A549 (cell line): Measurements from ENCODE around the gene ZBTB20. TPM values are rescaled to one million over a fixed set of nuclear protein-coding genes. Genes with fewer than 3 reads are reported as not detected.

Experiments used
- ATAC-seq, 2 experiments: fragments of 200-7000 bp in 1 of 2; fragments of >200 bp in 1 of 2; cut with Nextera tagmentation in 1 of 2; cut with Tn5 transposase in 1 of 2; 3 replicates each; pipeline versions ENCODE4 v1.8.0 to v1.9.1; 2018 to 2020; ENCODE audit warnings: mild to moderate bottlenecking in 1 of 2, moderate library complexity in 1 of 2
- CTCF ChIA-PET: fragments of 300-600 bp; sonication (Branson Sonifier 250); formaldehyde crosslinking; extraction: SDS; loops from one replicate; lab custom pipeline; 2021; ENCODE audit warnings: antibody characterized with exemption, inconsistent platforms; lab: Yijun Ruan, JAX
- POLR2A ChIA-PET: fragments of 350-600 bp; formaldehyde crosslinking; extraction: SDS; loops from one replicate; lab custom pipeline; 2021; ENCODE audit warnings: antibody characterized with exemption, inconsistent platforms; lab: Yijun Ruan, JAX
- DNase-seq, 2 experiments: peaks; one replicate each; pipeline versions ENCODE4 v3.0.0 to v3.0.0-alpha.2; 2011 to 2016; ENCODE audit warnings: low read depth in 1 of 2, low spot score in 1 of 2
- FAIRE-seq: peaks from 2 replicates; lab custom pipeline; 2011; peaks lifted over from hg19 to GRCh38; lab: Jason Lieb, UNC
- H3K27ac ChIP-seq, 2 experiments: fragments of >200 bp; sonication (Bioruptor Twin); formaldehyde crosslinking; 3 replicates each; pipeline ENCODE4 v1.5.1; 2016 to 2017
- H3K4me1 ChIP-seq: fragments of >200 bp; sonication (Bioruptor Twin); formaldehyde crosslinking; 3 replicates; pipeline ENCODE4 v1.6.1; 2016
- H3K4me2 ChIP-seq: fragments of >200 bp; sonication (Bioruptor Twin); formaldehyde crosslinking; 3 replicates; pipeline ENCODE4 v1.6.1; 2016
- H3K4me3 ChIP-seq: fragments of >200 bp; sonication (Bioruptor Twin); formaldehyde crosslinking; 3 replicates; pipeline ENCODE4 v1.5.1; 2016
- H3K9me3 ChIP-seq: fragments of >200 bp; sonication (Bioruptor Twin); formaldehyde crosslinking; 3 replicates; pipeline ENCODE4 v1.6.1; 2016
- CBX8 ChIP-seq: fragments of 200-600 bp; sonication (generic); IDR thresholded peaks from 2 replicates; pipeline ENCODE4 v1.6.1; 2016
- CEBPB ChIP-seq, 2 experiments: fragments of >200 bp in 1 of 2; sonication (Bioruptor Twin) in 1 of 2; formaldehyde crosslinking in 1 of 2; IDR thresholded peaks; 2 replicates each; pipeline ENCODE4 v1.6.1; 2012 to 2016
- CHD2 ChIP-seq: fragments of 150-350 bp; IDR thresholded peaks from 2 replicates; pipeline ENCODE4 v1.6.1; 2014; ENCODE audit warnings: low read length; ENCODE audit not compliant: partially characterized antibody
- CHD4 ChIP-seq: fragments of 200-600 bp; sonication (generic); IDR thresholded peaks from 2 replicates; pipeline ENCODE4 v1.6.1; 2016; ENCODE audit warnings: antibody characterized with exemption, mild to moderate bottlenecking, borderline replicate concordance
- EHF ChIP-seq: fragments of 250-450 bp; sonication (Bioruptor Pico); IDR thresholded peaks from 2 replicates; pipeline ENCODE4 v1.5.0; 2020; ENCODE audit warnings: mild to moderate bottlenecking
- EHMT2 ChIP-seq: fragments of 200-600 bp; sonication (generic); IDR thresholded peaks from 2 replicates; pipeline ENCODE4 v1.6.1; 2016; ENCODE audit warnings: antibody characterized with exemption, low read depth, mild to moderate bottlenecking, moderate library complexity
- ESRRA ChIP-seq: fragments of 150-350 bp; IDR thresholded peaks from 2 replicates; pipeline ENCODE4 v1.6.1; 2014; ENCODE audit warnings: mild to moderate bottlenecking, low read length, borderline replicate concordance
- FOSB ChIP-seq: fragments of 250-450 bp; sonication (Bioruptor Pico); IDR thresholded peaks from 2 replicates; pipeline ENCODE4 v1.5.0; 2020; ENCODE audit warnings: mild to moderate bottlenecking, moderate library complexity
- HEYL ChIP-seq: fragments of 250-450 bp; sonication (Bioruptor Pico); IDR thresholded peaks from 2 replicates; pipeline ENCODE4 v1.8.0; 2021; ENCODE audit warnings: mild to moderate bottlenecking, moderate library complexity
- HOXA7 ChIP-seq: fragments of 250-450 bp; sonication (Bioruptor Pico); IDR thresholded peaks from 2 replicates; pipeline ENCODE4 v1.5.0; 2020; ENCODE audit warnings: mild to moderate bottlenecking, moderate library complexity
- KDM1A ChIP-seq: fragments of 200-600 bp; sonication (generic); IDR thresholded peaks from 2 replicates; pipeline ENCODE4 v1.6.1; 2016; ENCODE audit warnings: low read depth, mild to moderate bottlenecking
- KDM5A ChIP-seq: fragments of 200-600 bp; sonication (generic); IDR thresholded peaks from 2 replicates; pipeline ENCODE4 v1.6.1; 2016; ENCODE audit warnings: antibody characterized with exemption, mild to moderate bottlenecking
- MAFK ChIP-seq: fragments of 450-650 bp; IDR thresholded peaks from 2 replicates; pipeline ENCODE4 v1.6.1; 2014; ENCODE audit not compliant: partially characterized antibody
- MAZ ChIP-seq: fragments of 150-350 bp; IDR thresholded peaks from 2 replicates; pipeline ENCODE4 v1.6.1; 2014; ENCODE audit warnings: antibody characterized with exemption, low read depth, low read length, borderline replicate concordance
- NR3C1 ChIP-seq: fragments of >200 bp; sonication (Bioruptor Twin); formaldehyde crosslinking; IDR thresholded peaks from 3 replicates; pipeline ENCODE4 v1.6.1; 2017
- POLR2A ChIP-seq: IDR thresholded peaks from 2 replicates; pipeline ENCODE4 v1.6.1; 2012; ENCODE audit warnings: mild to moderate bottlenecking, low read length
- RCOR1 ChIP-seq: fragments of 150-350 bp; IDR thresholded peaks from 2 replicates; pipeline ENCODE4 v1.6.1; 2014; ENCODE audit warnings: antibody characterized with exemption, low read length, low read depth
- RNF2 ChIP-seq: fragments of 200-600 bp; sonication (generic); IDR thresholded peaks from 2 replicates; pipeline ENCODE4 v1.6.1; 2016; ENCODE audit warnings: low read depth, mild to moderate bottlenecking, antibody characterized with exemption, moderate library complexity, borderline replicate concordance
- SMC3 ChIP-seq: fragments of >200 bp; sonication (Bioruptor Twin); formaldehyde crosslinking; IDR thresholded peaks from 3 replicates; pipeline ENCODE4 v1.6.1; 2018; ENCODE audit warnings: inconsistent platforms
- TP53 ChIP-seq: fragments of 250-450 bp; sonication (Bioruptor Pico); IDR thresholded peaks from 2 replicates; pipeline ENCODE4 v1.5.0; 2021; ENCODE audit warnings: mild to moderate bottlenecking, moderate library complexity
- ZC3H11A ChIP-seq: fragments of 450-650 bp; IDR thresholded peaks from 2 replicates; pipeline ENCODE4 v1.6.1; 2014; ENCODE audit warnings: antibody characterized with exemption, mild to moderate bottlenecking
- ZFP36 ChIP-seq: fragments of 450-650 bp; IDR thresholded peaks from 2 replicates; pipeline ENCODE4 v1.6.1; 2014; ENCODE audit warnings: borderline replicate concordance; ENCODE audit not compliant: partially characterized antibody
- WGBS: methylation state at CpG from one replicate; pipeline ENCODE4 v1.1.6; 2017; ENCODE audit errors: missing lambda C conversion rate; 5-methylcytosine and 5-hydroxymethylcytosine counted together
- polyA plus RNA-seq, 4 experiments: library from polyadenylated mRNA; depleted of rRNA in 3 of 4; stranded (reverse); fragments of >200 nt; fragmentation: RNase III in 1 of 4; extraction: RNeasy Plus Mini Kit Qiagen cat#74134 plus additional on column Dnase treatment in 1 of 4; gene quantifications; 2 replicates in 3 of 4; 3 replicates in 1 of 4; pipeline ENCODE4 v1.2.3, GENCODE V29; 2011 to 2017
- TF ChIP-seq, protein P1 (sequence below): IDR thresholded peaks from 2 replicates; pipeline ENCODE4 v1.6.1; 2012; ENCODE audit warnings: low read depth, borderline replicate concordance
- TF ChIP-seq, protein P2 (sequence below): fragments of 250-450 bp; sonication (Bioruptor Pico); IDR thresholded peaks from 2 replicates; pipeline ENCODE4 v1.5.0; 2021; ENCODE audit warnings: mild to moderate bottlenecking, moderate library complexity, borderline replicate concordance
- TF ChIP-seq, protein P3 (sequence below): fragments of 150-350 bp; IDR thresholded peaks from 2 replicates; pipeline ENCODE4 v1.6.1; 2014; ENCODE audit warnings: low read depth, mild to moderate bottlenecking, low read length
- TF ChIP-seq, protein P4 (sequence below): IDR thresholded peaks from 2 replicates; pipeline ENCODE4 v1.6.1; 2012
- TF ChIP-seq, protein P5 (sequence below): fragments of >200 bp; sonication (Bioruptor Twin); formaldehyde crosslinking; IDR thresholded peaks from 2 replicates; pipeline ENCODE4 v1.6.1; 2016
- TF ChIP-seq, protein P6 (sequence below): IDR thresholded peaks from 2 replicates; pipeline ENCODE4 v1.6.1; 2012
- TF ChIP-seq, protein P7 (sequence below): fragments of >200 bp; sonication (Bioruptor Twin); formaldehyde crosslinking; IDR thresholded peaks from 3 replicates; pipeline ENCODE4 v1.5.1; 2016

The ZBTB20 gene
- polyA plus RNA-seq, 2 of the 4 experiments (the other 2 are of a cell fraction) = 0.85 to 5.0 TPM

DNA sequence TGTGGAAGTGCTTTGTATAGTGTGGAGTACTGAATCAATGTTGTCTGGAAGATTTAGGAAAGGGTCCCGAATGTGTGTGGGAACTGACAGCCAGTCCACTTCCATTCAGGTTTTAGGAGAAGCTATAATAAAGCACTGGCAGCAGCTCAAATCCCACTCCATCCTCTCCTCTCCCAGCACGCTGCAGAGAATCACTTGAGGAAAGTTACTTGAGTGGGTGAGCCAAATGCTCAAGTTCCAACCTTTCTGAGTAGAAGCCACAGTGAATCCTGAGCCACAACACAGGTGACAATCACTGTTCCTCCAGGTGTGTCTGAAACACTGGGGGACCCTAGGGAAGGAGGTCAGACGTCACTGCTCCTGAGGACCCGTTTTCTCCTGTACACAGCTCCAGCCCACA lies 746.7 kb downstream of the ZBTB20 start:
- no peak for ATAC-seq
- Histone ChIP-seq H3K9me3 (no peaks in the 10 kb centered on the region), H3K27ac (no peak overlapping the region), H3K4me3 (no peak overlapping the region), H3K4me2 (no peak overlapping the region), H3K4me1 (no peaks in the 10 kb centered on the region)
- POLR2A ChIA-PET = interaction anchor here (1.1 kb wide), 1 partner anchor 9 kb away, joined by 3 read pairs; no protein-coding TSS in a partner anchor
- TF ChIP-seq RCOR1 (no peak), POLR2A (no peak), HEYL (CRISPR knock-in tag) (no peak), MAFK (no peak), EHMT2 (no peak), KDM1A (no peak), SMC3 (no peak), MAZ (no peak), CHD2 (no peak), ZFP36 (no peak)
- TF ChIP-seq, protein P1, sequence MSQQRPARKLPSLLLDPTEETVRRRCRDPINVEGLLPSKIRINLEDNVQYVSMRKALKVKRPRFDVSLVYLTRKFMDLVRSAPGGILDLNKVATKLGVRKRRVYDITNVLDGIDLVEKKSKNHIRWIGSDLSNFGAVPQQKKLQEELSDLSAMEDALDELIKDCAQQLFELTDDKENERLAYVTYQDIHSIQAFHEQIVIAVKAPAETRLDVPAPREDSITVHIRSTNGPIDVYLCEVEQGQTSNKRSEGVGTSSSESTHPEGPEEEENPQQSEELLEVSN = no peak
- TF ChIP-seq, protein P2, sequence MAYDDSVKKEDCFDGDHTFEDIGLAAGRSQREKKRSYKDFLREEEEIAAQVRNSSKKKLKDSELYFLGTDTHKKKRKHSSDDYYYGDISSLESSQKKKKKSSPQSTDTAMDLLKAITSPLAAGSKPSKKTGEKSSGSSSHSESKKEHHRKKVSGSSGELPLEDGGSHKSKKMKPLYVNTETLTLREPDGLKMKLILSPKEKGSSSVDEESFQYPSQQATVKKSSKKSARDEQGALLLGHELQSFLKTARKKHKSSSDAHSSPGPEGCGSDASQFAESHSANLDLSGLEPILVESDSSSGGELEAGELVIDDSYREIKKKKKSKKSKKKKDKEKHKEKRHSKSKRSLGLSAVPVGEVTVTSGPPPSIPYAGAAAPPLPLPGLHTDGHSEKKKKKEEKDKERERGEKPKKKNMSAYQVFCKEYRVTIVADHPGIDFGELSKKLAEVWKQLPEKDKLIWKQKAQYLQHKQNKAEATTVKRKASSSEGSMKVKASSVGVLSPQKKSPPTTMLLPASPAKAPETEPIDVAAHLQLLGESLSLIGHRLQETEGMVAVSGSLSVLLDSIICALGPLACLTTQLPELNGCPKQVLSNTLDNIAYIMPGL = no peak
- TF ChIP-seq, protein P3, sequence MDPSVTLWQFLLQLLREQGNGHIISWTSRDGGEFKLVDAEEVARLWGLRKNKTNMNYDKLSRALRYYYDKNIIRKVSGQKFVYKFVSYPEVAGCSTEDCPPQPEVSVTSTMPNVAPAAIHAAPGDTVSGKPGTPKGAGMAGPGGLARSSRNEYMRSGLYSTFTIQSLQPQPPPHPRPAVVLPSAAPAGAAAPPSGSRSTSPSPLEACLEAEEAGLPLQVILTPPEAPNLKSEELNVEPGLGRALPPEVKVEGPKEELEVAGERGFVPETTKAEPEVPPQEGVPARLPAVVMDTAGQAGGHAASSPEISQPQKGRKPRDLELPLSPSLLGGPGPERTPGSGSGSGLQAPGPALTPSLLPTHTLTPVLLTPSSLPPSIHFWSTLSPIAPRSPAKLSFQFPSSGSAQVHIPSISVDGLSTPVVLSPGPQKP = no peak
- no peak for FAIRE-seq
- 93% methylated on average over 4 of the region's 4 CpGs for WGBS
- CTCF ChIA-PET = interaction anchor here (1.4 to 9.8 kb wide), 5 partner anchors 14 to 53 kb away, joined by 3 to 61 read pairs (median 10); no protein-coding TSS in a partner anchor
- no peak for DNase-seq

DNA sequence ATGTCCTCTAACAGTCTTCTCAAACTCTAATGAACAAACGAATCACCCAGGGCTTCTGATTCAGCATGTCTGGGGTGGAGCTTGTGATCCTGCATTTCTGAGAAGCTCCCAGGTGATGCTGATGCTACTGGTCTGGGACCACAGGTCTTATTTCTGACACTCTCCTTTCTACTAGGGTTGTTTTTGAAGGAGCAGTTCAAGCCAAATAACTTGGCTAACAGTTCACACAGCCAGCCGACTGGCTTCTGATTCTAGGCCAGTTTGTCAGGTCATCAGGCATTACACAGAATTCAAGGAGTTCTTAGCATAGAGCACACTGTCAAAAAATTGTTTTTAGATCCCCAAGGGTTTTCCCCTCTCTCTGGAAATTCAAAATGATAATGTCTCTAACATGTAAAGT lies 752.5 kb downstream of the ZBTB20 start:
- no peak for FAIRE-seq
- ChIA-PET CTCF (interaction anchor here (0.9 to 9.8 kb wide), 3 partner anchors 11 to 32 kb away, joined by 3 to 61 read pairs (median 3); no protein-coding TSS in a partner anchor), POLR2A (no interaction called here)
- 81% methylated on average over 2 of the region's 2 CpGs for WGBS
- Histone ChIP-seq H3K27ac (no peak overlapping the region), H3K4me3 (no peak overlapping the region), H3K4me2 (no peak overlapping the region), H3K4me1 (no peaks in the 10 kb centered on the region), H3K9me3 (no peaks in the 10 kb centered on the region)
- no peak for TF ChIP-seq ESRRA
- no peak for TF ChIP-seq ZC3H11A
- TF ChIP-seq EHF (CRISPR knock-in tag) = no peak
- no peak for TF ChIP-seq HOXA7 (CRISPR knock-in tag)
- TF ChIP-seq, protein P4, sequence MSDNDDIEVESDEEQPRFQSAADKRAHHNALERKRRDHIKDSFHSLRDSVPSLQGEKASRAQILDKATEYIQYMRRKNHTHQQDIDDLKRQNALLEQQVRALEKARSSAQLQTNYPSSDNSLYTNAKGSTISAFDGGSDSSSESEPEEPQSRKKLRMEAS = no peak
- no peak for TF ChIP-seq TP53
- no peak for TF ChIP-seq RNF2
- TF ChIP-seq, protein P5, sequence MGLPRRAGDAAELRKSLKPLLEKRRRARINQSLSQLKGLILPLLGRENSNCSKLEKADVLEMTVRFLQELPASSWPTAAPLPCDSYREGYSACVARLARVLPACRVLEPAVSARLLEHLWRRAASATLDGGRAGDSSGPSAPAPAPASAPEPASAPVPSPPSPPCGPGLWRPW = no peak
- no peak for TF ChIP-seq CEBPB (IDR thresholded peaks at IDR 0.05)
- TF ChIP-seq CBX8 = no peak
- TF ChIP-seq, protein P2 = no peak
- no peak for TF ChIP-seq MAZ
- no peak for TF ChIP-seq NR3C1
- no peak for TF ChIP-seq KDM1A
- TF ChIP-seq KDM5A = no peak
- TF ChIP-seq, protein P6, sequence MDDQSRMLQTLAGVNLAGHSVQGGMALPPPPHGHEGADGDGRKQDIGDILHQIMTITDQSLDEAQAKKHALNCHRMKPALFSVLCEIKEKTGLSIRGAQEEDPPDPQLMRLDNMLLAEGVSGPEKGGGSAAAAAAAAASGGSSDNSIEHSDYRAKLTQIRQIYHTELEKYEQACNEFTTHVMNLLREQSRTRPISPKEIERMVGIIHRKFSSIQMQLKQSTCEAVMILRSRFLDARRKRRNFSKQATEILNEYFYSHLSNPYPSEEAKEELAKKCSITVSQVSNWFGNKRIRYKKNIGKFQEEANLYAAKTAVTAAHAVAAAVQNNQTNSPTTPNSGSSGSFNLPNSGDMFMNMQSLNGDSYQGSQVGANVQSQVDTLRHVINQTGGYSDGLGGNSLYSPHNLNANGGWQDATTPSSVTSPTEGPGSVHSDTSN = no peak
- no peak for TF ChIP-seq FOSB (CRISPR knock-in tag)
- TF ChIP-seq, protein P7, sequence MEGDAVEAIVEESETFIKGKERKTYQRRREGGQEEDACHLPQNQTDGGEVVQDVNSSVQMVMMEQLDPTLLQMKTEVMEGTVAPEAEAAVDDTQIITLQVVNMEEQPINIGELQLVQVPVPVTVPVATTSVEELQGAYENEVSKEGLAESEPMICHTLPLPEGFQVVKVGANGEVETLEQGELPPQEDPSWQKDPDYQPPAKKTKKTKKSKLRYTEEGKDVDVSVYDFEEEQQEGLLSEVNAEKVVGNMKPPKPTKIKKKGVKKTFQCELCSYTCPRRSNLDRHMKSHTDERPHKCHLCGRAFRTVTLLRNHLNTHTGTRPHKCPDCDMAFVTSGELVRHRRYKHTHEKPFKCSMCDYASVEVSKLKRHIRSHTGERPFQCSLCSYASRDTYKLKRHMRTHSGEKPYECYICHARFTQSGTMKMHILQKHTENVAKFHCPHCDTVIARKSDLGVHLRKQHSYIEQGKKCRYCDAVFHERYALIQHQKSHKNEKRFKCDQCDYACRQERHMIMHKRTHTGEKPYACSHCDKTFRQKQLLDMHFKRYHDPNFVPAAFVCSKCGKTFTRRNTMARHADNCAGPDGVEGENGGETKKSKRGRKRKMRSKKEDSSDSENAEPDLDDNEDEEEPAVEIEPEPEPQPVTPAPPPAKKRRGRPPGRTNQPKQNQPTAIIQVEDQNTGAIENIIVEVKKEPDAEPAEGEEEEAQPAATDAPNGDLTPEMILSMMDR = no peak
- TF ChIP-seq CHD4 = no peak
- no peak for DNase-seq
- ATAC-seq = no peak
